HG03108 (cell line): ENCODE measurements around the gene F5.
"Not testable (repeated sequence)": the region's sequence is repeated elsewhere in the genome, so short reads cannot be mapped to it uniquely, and the experiment has no call there.

Source experiments
- ATAC-seq: cut with Tn5 transposase; IDR thresholded peaks from one replicate; pipeline ENCODE4 v1.9.1; 2021; ENCODE audit warnings: moderate library complexity; ENCODE audit not compliant: unreplicated experiment

Gene F5

GRCh38 chr1:169511316-169512005, 74.8 kb downstream of the F5 start:
- ATAC-seq: no peak

- ATAC-seq: no peak
Measured at GRCh38 chr1:169510060-169510459, 76.2 kb downstream of the F5 start.

GRCh38 chr1:169509354-169509753, 76.9 kb downstream of the F5 start:
- no peak for ATAC-seq

- no peak for ATAC-seq
Measured at GRCh38 chr1:169508432-169509338, 77.6 kb downstream of the F5 start.

DNA sequence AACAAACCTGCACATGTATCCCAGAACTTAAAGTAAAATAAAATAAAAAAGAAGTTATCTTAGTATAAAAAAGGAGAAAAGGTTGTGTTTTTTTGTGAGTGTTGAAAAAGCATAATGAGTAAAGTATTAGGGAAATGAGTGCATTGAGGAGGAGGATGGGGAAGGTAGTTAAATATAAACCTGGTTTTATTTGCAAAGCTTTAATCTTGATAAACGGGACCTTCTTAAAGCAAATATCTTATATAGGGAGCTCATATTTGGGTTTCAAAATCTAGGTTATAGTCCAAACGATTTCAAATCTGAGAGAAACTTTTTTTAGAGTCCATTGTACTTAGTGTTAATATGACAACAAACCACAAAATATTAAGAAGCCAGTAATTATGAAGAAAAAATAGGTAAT, 78.9 kb downstream of the F5 start:
- no peak for ATAC-seq

DNA sequence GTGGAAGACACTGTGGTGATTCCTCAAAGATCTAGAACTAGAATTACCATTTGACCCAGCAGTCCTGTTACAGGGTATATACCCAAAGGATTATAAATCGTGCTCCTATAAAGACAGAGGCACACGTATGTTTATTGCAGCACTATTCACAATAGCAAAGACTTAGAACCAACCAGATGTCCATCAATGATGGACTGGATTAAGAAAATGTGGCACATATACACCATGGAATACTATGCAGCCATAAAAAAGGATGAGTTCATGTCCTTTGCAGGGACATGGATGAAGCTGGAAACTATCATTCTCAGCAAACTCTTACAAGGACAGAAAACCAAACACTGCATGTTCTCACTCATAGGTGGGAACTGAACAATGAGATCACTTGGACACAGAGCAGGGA, 82.7 kb downstream of the F5 start:
- ATAC-seq: not testable (repeated sequence)

- ATAC-seq: no peak
Measured at GRCh38 chr1:169499807-169500206, 86.5 kb downstream of the F5 start.

DNA sequence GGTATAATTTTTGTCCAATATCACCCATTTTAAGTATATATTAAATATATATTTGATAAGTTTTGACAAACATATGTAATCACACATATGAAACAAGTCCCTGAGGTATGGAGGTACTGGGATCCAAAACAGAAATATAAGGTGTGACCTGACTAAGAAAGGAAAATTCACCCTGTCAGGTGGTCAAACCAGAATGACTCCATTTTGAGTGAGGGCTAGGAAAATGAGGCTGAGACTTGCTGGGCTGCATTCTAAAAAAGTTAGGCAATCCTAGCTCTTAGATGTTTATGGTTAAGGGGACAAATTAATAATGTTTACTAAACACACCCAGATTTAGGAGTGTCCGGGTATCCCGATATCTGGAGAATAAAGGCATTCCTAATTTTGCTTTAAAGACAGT, 89.0 kb downstream of the F5 start:
- no peak for ATAC-seq

- ATAC-seq: no peak
Measured at GRCh38 chr1:169495916-169496315, 90.4 kb downstream of the F5 start.

- ATAC-seq: no peak
Measured at GRCh38 chr1:169495046-169495775, 91.1 kb downstream of the F5 start.

- ATAC-seq: no peak
Measured at GRCh38 chr1:169494343-169494742, 91.9 kb downstream of the F5 start.

GRCh38 chr1:169493251-169493650, 93.0 kb downstream of the F5 start:
- ATAC-seq: no peak

DNA sequence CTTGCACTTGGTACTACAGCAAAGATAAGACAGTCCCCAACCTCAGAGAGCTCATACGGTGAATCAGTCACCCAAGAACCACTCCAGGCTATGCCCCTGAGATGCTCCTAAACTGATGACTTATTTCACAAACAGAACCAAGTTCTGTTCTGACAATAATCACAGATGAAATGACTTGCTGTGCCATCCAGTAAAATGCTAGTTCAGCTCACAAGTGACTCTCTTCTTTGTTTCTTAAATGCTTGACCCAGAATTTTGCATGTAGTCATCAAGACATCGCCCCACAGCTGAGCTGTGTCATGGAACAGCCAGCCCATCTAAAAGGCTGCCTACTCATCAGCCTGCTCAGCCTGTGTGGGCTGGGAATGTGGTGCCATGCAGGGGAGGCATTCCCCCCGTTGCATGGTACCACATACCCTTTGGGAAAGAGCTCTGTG, 94.4 kb downstream of the F5 start:
- peak; percentile 40 for ATAC-seq

DNA sequence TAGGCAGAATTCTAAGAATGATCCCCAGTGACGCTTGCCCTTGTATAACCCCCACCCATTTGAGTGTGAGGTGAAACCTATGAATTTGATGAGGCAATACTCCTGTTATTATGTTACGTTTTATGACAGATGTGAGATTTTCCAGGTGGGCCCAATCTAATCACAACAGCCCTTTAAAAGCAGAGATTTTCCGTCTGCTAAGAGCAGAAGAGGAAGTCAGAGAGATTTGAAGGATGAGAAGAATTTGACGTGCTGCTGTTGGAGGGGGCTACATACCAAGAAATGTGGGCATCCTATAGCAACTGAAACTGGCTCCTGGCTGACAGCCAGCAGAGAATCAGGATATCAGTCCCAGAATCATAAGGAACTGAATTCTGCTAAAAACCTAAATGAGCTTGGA, 98.1 kb downstream of the F5 start:
- no peak for ATAC-seq

- ATAC-seq: no peak
Measured at GRCh38 chr1:169487561-169487960, 98.7 kb downstream of the F5 start.

DNA sequence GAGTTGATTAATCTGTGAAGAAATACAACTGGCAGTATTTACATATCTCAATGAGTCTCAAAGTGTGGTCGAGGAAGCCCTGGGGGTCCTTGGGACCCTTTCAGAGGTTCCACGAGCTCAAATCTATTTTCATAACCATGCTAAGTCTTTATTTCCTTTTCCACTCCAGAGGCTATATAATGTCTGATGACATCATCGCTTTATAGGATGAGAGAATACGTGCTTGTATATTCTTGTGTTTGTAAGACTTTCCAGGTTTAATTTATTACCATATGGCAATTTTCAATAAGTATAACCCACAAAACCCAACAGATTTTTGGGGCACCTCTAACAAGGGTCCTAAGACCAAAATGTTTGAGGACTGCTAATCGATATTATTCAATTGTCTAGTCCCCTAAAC, 99.1 kb downstream of the F5 start:
- ATAC-seq: no peak

GRCh38 chr1:169486281-169487051, 99.8 kb downstream of the F5 start:
- ATAC-seq: no peak

GRCh38 chr1:169485431-169486280, 100.6 kb downstream of the F5 start, which contains the start of gene SLC19A2:
TSS of gene SLC19A2 (minus strand) at chr1:169485944. CDS start at chr1:169485766, 178 bp downstream.
- ATAC-seq: peak; percentile 98

GRCh38 chr1:169484683-169485430, 101.4 kb downstream of the F5 start:
- no peak for ATAC-seq
